Uterus (tissue), 4 donors: ENCODE data around the gene SYTL4. TPM values are rescaled to one million over a fixed set of nuclear protein-coding genes. Genes with fewer than 3 reads are reported as not detected.

ENCODE experiments used
- DNase-seq, 2 donors: peaks; one replicate each; pipeline ENCODE4 v3.0.0-alpha.2; 2019 to 2020
- H3K27ac ChIP-seq, 2 donors: fragments of 200-600 bp; sonication (generic); 1 replicate in 1 of 2; 2 replicates in 1 of 2; pipeline ENCODE4 v1.5.1; 2016 to 2018
- H3K27me3 ChIP-seq, 2 donors: fragments of 200-600 bp; sonication (generic); one replicate each; pipeline ENCODE4 v1.5.1; 2018 to 2019; ENCODE audit warnings: control low read depth in 1 of 2
- H3K36me3 ChIP-seq, 2 donors: fragments of 200-600 bp; sonication (generic); one replicate each; pipeline ENCODE4 v1.5.1; 2019; ENCODE audit warnings: control low read depth in 1 of 2
- H3K4me1 ChIP-seq, 2 donors: fragments of 200-600 bp; sonication (generic); one replicate each; pipeline ENCODE4 v1.5.1; 2018 to 2019; ENCODE audit warnings: control low read depth in 1 of 2
- H3K4me3 ChIP-seq, 2 donors: fragments of 200-600 bp; sonication (generic); 1 replicate in 1 of 2; 2 replicates in 1 of 2; pipeline ENCODE4 v1.5.1; 2018 to 2019; ENCODE audit warnings: mild to moderate bottlenecking in 1 of 2
- H3K9me3 ChIP-seq, 2 donors: fragments of 200-600 bp; sonication (generic); one replicate each; pipeline ENCODE4 v1.5.1; 2019; ENCODE audit warnings: control low read depth in 1 of 2
- POLR2A ChIP-seq, 2 donors: fragments of 450-650 bp; IDR thresholded peaks; one replicate each; pipeline ENCODE4 v1.6.1; 2016; ENCODE audit warnings: antibody characterized with exemption in 2 of 2, mild to moderate bottlenecking in 1 of 2, moderate library complexity in 1 of 2
- intact Hi-C: fragments of 100-400 bp; cut with DNase I; formaldehyde crosslinking; loops from one replicate; pipeline ENCODE4 v1.15.1; 2023; ENCODE audit warnings: low total_unique reads
- total RNA-seq, 4 donors: library from RNA; depleted of rRNA in 3 of 4; stranded (reverse); fragments of >200 nt in 3 of 4; gene quantifications; one replicate each; pipeline versions ENCODE4 v1.1.0 to v1.2.4, GENCODE V29; 2014 to 2023
- TF ChIP-seq, protein P1 (sequence below), 4 experiments: fragments of 200-600 bp in 2 of 4; fragments of 450-650 bp in 2 of 4; sonication (generic) in 2 of 4; IDR thresholded peaks; one replicate each; pipeline ENCODE4 v1.5.1; 2016 to 2019; ENCODE audit warnings: antibody characterized with exemption in 4 of 4, mild to moderate bottlenecking in 2 of 4, moderate library complexity in 1 of 4
- donor health status: DM: yes; HTN: yes; CAD: no.

Gene SYTL4
- total RNA-seq, 4 donors from 2014 or later = 48.0 to 169 (median 83.8) TPM

DNA sequence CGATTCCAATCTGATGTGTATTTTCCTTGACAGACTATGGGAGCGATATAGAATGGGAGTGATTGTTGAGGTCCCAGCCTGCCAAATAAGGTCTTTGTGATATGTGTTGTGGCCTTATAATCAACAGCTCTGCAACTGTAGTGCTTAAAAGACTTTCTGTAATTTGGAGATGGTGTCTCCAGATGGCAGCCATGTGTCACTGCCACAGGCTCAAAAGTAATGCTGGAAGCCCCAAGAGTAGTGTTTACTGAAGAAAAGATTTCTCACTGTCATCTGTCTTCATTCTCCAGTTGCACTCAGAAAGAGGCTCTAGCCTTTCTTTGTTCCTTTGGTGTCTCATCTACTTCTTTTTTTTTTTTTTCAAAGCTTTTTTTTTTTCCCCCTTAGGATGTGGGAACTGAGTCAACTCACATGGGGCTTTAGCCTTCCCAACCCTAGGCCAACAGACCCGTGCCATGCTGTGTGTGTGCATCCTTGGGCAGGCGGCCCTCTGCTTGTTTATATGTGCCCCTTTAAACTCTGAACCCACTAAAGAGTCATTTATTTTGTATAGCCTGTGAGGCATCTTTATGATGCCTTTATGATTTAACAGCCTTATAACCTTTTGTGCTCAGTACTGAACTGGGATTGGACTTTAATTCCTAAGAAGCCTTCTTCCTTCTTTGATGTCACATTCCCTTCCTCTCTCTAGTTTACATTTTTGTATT, 72.3 kb downstream of the SYTL4 start:
- H3K9me3 ChIP-seq = no peaks in the 10 kb centered on the region
- no peaks in the 10 kb centered on the region for H3K36me3 ChIP-seq
- no peak overlapping the region for H3K4me3 ChIP-seq
- no peak for DNase-seq
- no peak for TF ChIP-seq POLR2A (IDR thresholded peaks at IDR 0.05)
- TF ChIP-seq, protein P1, sequence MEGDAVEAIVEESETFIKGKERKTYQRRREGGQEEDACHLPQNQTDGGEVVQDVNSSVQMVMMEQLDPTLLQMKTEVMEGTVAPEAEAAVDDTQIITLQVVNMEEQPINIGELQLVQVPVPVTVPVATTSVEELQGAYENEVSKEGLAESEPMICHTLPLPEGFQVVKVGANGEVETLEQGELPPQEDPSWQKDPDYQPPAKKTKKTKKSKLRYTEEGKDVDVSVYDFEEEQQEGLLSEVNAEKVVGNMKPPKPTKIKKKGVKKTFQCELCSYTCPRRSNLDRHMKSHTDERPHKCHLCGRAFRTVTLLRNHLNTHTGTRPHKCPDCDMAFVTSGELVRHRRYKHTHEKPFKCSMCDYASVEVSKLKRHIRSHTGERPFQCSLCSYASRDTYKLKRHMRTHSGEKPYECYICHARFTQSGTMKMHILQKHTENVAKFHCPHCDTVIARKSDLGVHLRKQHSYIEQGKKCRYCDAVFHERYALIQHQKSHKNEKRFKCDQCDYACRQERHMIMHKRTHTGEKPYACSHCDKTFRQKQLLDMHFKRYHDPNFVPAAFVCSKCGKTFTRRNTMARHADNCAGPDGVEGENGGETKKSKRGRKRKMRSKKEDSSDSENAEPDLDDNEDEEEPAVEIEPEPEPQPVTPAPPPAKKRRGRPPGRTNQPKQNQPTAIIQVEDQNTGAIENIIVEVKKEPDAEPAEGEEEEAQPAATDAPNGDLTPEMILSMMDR (IDR thresholded peaks at IDR 0.05) = no peak
- no peaks in the 10 kb centered on the region for H3K4me1 ChIP-seq
- no peak overlapping the region for H3K27ac ChIP-seq
- no peaks in the 10 kb centered on the region for H3K27me3 ChIP-seq
- intact Hi-C loops = no loop called here

DNA sequence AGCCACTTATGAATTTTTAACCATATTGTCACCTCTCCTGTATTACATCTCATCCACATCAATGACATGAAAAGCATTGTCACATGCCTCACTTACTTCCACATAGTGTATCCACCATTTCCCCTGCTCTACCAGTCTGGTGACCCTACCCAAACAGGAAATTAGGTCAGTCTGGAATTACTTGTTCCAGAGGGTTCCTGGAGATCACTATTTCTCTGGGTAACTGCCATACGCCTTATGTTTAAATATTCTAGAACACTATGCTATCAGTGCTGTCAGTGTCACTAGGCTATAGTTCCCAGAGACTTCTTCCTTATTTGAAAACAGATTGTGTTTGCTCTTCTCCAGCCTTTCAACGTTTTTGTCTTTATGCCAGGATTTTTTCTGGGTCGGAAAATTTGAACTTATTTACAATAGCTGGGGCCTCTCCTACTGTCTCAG, 73.0 kb downstream of the SYTL4 start:
- DNase-seq = no peak
- intact Hi-C loops = no loop called here
- H3K27ac ChIP-seq = no peak overlapping the region

DNA sequence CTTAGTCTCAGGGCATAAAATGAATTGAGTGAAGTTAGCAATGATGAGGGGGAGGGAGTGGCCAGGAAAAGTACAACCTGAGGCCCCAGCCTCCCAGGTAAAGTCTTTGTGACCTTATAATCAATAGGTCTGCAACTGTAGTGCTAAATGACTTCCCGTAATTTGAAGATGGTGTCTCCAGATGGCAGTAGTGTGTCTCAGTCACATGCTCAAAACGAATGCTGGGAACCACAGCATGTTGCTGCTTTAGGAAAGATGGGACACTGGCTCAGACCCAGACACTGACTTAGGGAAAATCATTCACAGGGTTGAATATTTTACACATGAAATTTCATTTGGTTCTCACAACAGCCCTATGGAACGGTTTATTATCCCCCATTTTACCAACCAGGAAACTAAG, 77.7 kb downstream of the SYTL4 start:
- no peaks in the 10 kb centered on the region for H3K9me3 ChIP-seq
- intact Hi-C loops = no loop called here
- no peaks in the 10 kb centered on the region for H3K36me3 ChIP-seq
- DNase-seq = no peak
- no peak overlapping the region for H3K27ac ChIP-seq
- H3K4me3 ChIP-seq = no peak overlapping the region
- H3K27me3 ChIP-seq = no peaks in the 10 kb centered on the region
- TF ChIP-seq, protein P1 (IDR thresholded peaks at IDR 0.05) = peak in 1 of 4 experiments; percentile 3
- TF ChIP-seq POLR2A (IDR thresholded peaks at IDR 0.05) = no peak
- no peaks in the 10 kb centered on the region for H3K4me1 ChIP-seq

More for the DNA sequence above, 73.0 kb downstream of the SYTL4 start:
- no peaks in the 10 kb centered on the region for H3K4me1 ChIP-seq
- no peak overlapping the region for H3K4me3 ChIP-seq
- no peaks in the 10 kb centered on the region for H3K9me3 ChIP-seq
- no peaks in the 10 kb centered on the region for H3K27me3 ChIP-seq
- TF ChIP-seq POLR2A (IDR thresholded peaks at IDR 0.05) = no peak
- TF ChIP-seq, protein P1 (IDR thresholded peaks at IDR 0.05) = no peak
- H3K36me3 ChIP-seq = no peaks in the 10 kb centered on the region

DNA sequence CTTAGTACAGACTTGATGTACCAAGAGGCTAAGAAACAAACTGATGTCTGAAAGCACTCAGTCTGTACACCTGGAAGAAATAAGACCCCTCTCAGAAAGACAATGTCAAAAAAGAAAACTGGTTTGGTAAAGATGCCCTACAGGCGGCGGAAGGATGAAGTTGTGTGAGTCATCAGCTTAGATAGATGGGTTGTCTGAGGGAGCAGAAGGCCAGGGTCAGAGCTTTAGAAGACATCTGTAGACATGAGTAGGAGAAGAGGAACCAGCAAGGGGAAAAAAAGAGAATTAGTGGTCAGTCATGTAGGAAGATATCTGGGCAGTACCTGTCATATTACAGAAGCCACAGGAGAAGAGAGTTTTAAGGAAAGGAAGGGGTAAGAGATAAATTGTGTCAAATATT, 79.7 kb downstream of the SYTL4 start:
- Histone ChIP-seq H3K4me1 (no peaks in the 10 kb centered on the region), H3K9me3 (no peaks in the 10 kb centered on the region), H3K27ac (no peak overlapping the region), H3K27me3 (no peaks in the 10 kb centered on the region), H3K36me3 (no peaks in the 10 kb centered on the region), H3K4me3 (no peak overlapping the region)
- no peak for DNase-seq
- intact Hi-C loops = no loop called here
- TF ChIP-seq, protein P1 (IDR thresholded peaks at IDR 0.05) = no peak
- no peak for TF ChIP-seq POLR2A (IDR thresholded peaks at IDR 0.05)

DNA sequence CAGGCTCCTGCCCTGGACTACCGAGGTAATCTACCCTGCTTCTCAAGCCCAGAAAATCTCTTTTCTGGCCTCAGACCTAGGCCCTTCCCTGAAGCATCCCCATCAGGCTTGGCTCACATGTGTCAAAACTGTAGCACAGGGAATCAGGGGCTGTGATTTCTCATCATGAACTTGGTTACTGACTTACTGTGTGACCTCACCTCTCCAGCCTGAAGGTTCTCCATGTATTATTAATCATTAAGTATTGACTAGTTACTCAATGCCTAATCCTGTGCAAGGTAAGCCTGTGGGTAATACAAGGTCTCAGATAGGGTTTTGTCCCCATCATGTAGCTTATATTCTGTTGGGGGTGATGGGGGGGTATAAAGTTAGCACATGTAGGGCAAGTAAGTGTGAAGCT, 81.1 kb downstream of the SYTL4 start:
- H3K27ac ChIP-seq = peak overlapping the region; percentile 80 to 82
- DNase-seq = no peak

More for the DNA sequence above, 81.1 kb downstream of the SYTL4 start:
- no peaks in the 10 kb centered on the region for H3K27me3 ChIP-seq
- no peaks in the 10 kb centered on the region for H3K36me3 ChIP-seq
- intact Hi-C loops = no loop called here
- no peaks in the 10 kb centered on the region for H3K9me3 ChIP-seq
- H3K4me3 ChIP-seq = no peak overlapping the region
- no peaks in the 10 kb centered on the region for H3K4me1 ChIP-seq
- TF ChIP-seq POLR2A (IDR thresholded peaks at IDR 0.05) = no peak
- TF ChIP-seq, protein P1 (IDR thresholded peaks at IDR 0.05) = no peak
